Chondrocyte (in vitro differentiated cells): Measurements from ENCODE around the gene ERN2. TPM values are rescaled to one million over a fixed set of nuclear protein-coding genes. Genes with fewer than 3 reads are reported as not detected.

ENCODE experiments used
- DNase-seq: peaks from one replicate; pipeline ENCODE4 v3.0.0; 2021; ENCODE audit warnings: mixed read lengths, low spot score
- H3K27ac Mint-ChIP-seq: one replicate; pipeline ENCODE4 v1.8.0; 2021; ENCODE audit warnings: mild to moderate bottlenecking, moderate library complexity, mixed read lengths; ENCODE audit not compliant: unreplicated experiment
- H3K27me3 Mint-ChIP-seq: 2 replicates; pipeline ENCODE4 v1.8.0; 2021; ENCODE audit warnings: low read depth, mixed read lengths
- H3K36me3 Mint-ChIP-seq: 2 replicates; pipeline ENCODE4 v1.8.0; 2021; ENCODE audit warnings: low read depth, mixed read lengths
- H3K4me1 Mint-ChIP-seq: 2 replicates; pipeline ENCODE4 v1.8.0; 2021; ENCODE audit warnings: low read depth, mild to moderate bottlenecking, mixed read lengths
- H3K4me3 Mint-ChIP-seq: one replicate; pipeline ENCODE4 v1.8.0; 2021; ENCODE audit warnings: mild to moderate bottlenecking, moderate library complexity, mixed read lengths; ENCODE audit not compliant: unreplicated experiment
- H3K9me3 Mint-ChIP-seq: 2 replicates; pipeline ENCODE4 v1.8.0; 2021; ENCODE audit warnings: low read depth, mixed read lengths
- total RNA-seq: library from RNA; stranded (reverse); gene quantifications from 3 replicates; pipeline ENCODE4 v1.2.1, GENCODE V29; 2021
- TF ChIP-seq, protein P1 (sequence below): fragments of 200-600 bp; sonication (generic); IDR thresholded peaks from 2 replicates; pipeline ENCODE4 v1.5.0; 2021; ENCODE audit warnings: antibody characterized with exemption, mild to moderate bottlenecking, moderate library complexity

ERN2 gene
- total RNA-seq, 1 donor from 2014 or later, result not detected

- H3K27me3 Mint-ChIP-seq, result no peaks in the 10 kb centered on the region
- no peak for DNase-seq
- H3K9me3 Mint-ChIP-seq, result no peaks in the 10 kb centered on the region
- H3K4me1 Mint-ChIP-seq, result peaks cover 26% of the 10 kb centered on the region
- TF ChIP-seq, protein P1, sequence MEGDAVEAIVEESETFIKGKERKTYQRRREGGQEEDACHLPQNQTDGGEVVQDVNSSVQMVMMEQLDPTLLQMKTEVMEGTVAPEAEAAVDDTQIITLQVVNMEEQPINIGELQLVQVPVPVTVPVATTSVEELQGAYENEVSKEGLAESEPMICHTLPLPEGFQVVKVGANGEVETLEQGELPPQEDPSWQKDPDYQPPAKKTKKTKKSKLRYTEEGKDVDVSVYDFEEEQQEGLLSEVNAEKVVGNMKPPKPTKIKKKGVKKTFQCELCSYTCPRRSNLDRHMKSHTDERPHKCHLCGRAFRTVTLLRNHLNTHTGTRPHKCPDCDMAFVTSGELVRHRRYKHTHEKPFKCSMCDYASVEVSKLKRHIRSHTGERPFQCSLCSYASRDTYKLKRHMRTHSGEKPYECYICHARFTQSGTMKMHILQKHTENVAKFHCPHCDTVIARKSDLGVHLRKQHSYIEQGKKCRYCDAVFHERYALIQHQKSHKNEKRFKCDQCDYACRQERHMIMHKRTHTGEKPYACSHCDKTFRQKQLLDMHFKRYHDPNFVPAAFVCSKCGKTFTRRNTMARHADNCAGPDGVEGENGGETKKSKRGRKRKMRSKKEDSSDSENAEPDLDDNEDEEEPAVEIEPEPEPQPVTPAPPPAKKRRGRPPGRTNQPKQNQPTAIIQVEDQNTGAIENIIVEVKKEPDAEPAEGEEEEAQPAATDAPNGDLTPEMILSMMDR, result peak; percentile 80
- H3K27ac Mint-ChIP-seq, result peak within 1 kb of the TSS; percentile 87
- H3K36me3 Mint-ChIP-seq, result peaks cover 7% of the 10 kb centered on the region
- peak within 1 kb of the TSS; percentile 80 for H3K4me3 Mint-ChIP-seq
These were observed 34.4 kb downstream of the ERN2 start, which contains the start of gene PLK1 for GRCh38 chr16:23678430-23679273. PLK1 (plus strand) TSS chr16:23678889; CDS start chr16:23678933, 44 bp downstream.

- Mint-ChIP-seq H3K27me3 (no peaks in the 10 kb centered on the region), H3K4me1 (peaks cover 26% of the 10 kb centered on the region), H3K36me3 (peaks cover 3% of the 10 kb centered on the region), H3K4me3 (no peak overlapping the region), H3K9me3 (no peaks in the 10 kb centered on the region), H3K27ac (no peak overlapping the region)
- no peak for DNase-seq
- TF ChIP-seq, protein P1, result no peak
These were observed 36.0 kb downstream of the ERN2 start for GRCh38 chr16:23676924-23677480.

DNA sequence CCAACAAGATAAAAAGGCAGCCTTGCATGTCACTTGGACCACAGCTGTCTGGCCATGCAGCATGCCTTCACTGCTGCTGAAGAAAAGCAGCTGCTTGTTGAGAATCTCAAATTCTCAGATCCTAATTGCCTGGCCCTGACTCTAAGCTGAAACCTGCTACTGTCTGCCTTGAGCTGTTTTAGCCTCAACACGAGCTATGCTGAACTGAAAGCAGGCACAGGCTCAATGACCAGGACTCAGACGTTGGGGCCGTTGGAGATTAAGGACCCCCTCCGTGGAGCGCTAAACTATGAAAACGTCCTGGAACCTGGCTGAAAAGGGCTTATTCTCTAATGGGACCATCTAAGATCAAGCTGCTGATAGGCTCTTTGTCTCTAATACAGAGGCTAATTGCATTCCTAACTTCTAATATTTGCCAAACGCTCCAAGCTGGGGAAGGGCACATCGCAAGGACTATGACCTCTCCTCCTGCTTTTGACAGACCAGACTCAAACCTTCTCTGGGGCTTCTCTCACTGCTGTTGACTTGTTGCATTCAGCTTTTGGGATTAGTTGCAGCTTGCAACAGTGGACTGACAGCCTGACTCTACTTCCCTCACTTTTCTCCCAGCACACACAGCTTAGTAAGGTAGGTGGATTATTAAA is 38.9 kb downstream of the ERN2 start:
- TF ChIP-seq, protein P1, result no peak

DNA sequence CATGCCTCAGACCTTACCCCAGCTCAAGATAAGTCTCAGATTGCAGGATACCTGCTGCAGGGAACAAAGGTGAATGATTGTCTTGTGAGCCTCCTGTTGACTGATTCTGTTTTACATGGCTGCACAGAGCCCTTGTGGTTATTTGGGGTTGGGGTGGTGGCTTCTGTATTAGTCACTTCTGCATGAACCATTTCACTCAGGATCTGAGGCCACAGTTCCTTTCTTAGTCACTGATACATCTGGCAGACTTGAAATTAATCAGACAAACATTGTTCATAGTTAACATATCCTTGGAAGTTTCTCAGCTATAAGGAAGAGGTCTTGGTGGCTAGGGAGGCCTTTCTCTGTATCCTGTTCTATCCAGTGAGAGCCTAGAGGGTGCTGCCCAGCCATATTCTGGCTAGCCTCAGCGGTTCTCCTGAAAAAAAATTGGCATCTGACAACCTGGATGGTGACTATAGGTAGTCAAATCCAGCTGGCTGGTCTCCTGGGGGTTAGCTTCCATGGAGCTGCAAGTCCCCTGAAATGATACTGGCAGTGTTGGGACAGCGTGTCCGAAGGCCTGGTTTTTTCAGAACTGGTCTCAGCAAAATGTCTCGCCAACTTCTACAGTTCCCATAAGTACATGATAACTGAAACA is 42.8 kb downstream of the ERN2 start:
- H3K27me3 Mint-ChIP-seq, result no peaks in the 10 kb centered on the region
- H3K4me3 Mint-ChIP-seq, result no peak overlapping the region
- no peaks in the 10 kb centered on the region for H3K9me3 Mint-ChIP-seq
- H3K36me3 Mint-ChIP-seq, result peaks cover 17% of the 10 kb centered on the region
- TF ChIP-seq, protein P1, result no peak
- no peak for DNase-seq
- H3K4me1 Mint-ChIP-seq, result no peaks in the 10 kb centered on the region
- H3K27ac Mint-ChIP-seq, result no peak overlapping the region

More for the DNA sequence above, 38.9 kb downstream of the ERN2 start:
- no peak overlapping the region for H3K27ac Mint-ChIP-seq
- peaks cover 7% of the 10 kb centered on the region for H3K4me1 Mint-ChIP-seq
- no peaks in the 10 kb centered on the region for H3K27me3 Mint-ChIP-seq
- no peaks in the 10 kb centered on the region for H3K9me3 Mint-ChIP-seq
- DNase-seq, result no peak
- no peak overlapping the region for H3K4me3 Mint-ChIP-seq
- peaks cover 5% of the 10 kb centered on the region for H3K36me3 Mint-ChIP-seq

DNA sequence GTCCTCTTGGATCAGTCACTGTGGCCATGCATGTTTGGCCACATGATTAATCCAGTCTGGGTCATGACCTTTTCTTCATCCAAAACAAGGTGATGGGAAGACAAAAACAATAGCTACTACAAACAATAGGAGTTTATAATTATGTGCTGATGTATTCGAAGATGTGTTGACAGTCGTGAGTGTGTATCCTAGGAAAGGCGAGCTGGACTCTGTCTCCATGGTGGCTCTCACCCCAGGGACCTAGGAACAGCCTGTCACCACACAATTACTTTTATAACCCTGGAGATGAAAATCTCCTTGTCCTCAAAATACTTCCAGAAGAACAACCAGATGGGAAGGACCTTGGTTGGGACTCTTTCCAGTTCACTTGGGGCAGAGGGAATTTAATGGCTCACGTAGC is 44.1 kb downstream of the ERN2 start:
- H3K4me3 Mint-ChIP-seq, result no peak overlapping the region
- no peaks in the 10 kb centered on the region for H3K27me3 Mint-ChIP-seq
- H3K36me3 Mint-ChIP-seq, result peaks cover 22% of the 10 kb centered on the region
- TF ChIP-seq, protein P1, result no peak
- no peak overlapping the region for H3K27ac Mint-ChIP-seq
- H3K9me3 Mint-ChIP-seq, result no peaks in the 10 kb centered on the region
- no peak for DNase-seq
- H3K4me1 Mint-ChIP-seq, result no peaks in the 10 kb centered on the region
